GM18870 (cell line): ENCODE results near the gene STOML2.
A peak's percentile ranks its signal among the peaks of the same experiment; 100 is the strongest.
"Not testable (repeated sequence)": the region's sequence is repeated elsewhere in the genome, so short reads cannot be mapped to it uniquely, and the experiment has no call there.

Source experiments
- ATAC-seq: cut with Tn5 transposase; IDR thresholded peaks from one replicate; pipeline ENCODE4 v1.9.1; 2021; ENCODE audit warnings: moderate library complexity; ENCODE audit not compliant: unreplicated experiment

The STOML2 gene, protein sequence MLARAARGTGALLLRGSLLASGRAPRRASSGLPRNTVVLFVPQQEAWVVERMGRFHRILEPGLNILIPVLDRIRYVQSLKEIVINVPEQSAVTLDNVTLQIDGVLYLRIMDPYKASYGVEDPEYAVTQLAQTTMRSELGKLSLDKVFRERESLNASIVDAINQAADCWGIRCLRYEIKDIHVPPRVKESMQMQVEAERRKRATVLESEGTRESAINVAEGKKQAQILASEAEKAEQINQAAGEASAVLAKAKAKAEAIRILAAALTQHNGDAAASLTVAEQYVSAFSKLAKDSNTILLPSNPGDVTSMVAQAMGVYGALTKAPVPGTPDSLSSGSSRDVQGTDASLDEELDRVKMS

DNA sequence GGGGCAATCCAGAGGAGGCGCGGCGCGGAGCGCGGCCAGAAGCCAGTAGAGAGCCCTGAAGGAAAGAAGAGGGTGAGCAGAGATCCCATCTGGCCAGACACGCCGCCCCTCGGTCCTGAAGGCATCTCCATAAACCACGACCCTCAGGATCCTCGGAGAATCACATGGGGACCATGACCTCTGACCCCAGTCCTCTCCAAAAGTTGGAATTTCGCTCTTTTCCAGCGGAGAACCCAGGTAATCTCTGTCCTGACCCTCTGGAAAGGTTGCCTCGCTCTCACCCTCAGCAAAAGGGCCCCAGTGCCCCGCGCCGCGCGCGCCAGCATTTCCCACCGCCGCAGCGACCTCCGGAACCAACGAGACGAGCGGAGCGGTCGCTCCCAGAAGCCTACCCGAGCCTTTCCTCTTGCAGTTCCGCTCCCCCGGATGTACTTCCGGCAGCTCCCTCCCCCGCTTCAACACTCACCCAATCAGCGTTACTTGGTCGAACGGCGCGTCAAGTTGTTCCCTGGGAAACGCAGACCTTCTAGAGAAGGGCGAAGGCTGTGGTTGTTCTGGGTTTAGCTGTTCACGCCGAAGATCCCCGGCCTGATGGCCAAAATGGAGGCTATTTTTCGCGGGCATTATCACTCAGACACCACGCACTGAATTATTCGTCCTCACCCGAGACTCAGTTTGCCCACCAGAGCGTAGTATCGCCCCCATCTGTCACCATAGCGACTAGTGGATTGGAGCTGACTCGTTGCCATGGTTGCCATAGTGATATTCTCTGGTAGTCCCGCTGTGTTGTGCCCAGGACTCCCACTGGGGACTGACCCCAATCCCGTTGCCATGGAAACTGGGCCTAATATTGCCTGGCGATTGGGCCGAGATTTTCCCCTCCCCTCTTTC lies at the start of gene STOML2:
STOML2 (minus strand) TSS at position 363 of the 891 bp plus-strand sequence; CDS start at position 326, 37 bp downstream.
- peak; percentile 81 for ATAC-seq

DNA sequence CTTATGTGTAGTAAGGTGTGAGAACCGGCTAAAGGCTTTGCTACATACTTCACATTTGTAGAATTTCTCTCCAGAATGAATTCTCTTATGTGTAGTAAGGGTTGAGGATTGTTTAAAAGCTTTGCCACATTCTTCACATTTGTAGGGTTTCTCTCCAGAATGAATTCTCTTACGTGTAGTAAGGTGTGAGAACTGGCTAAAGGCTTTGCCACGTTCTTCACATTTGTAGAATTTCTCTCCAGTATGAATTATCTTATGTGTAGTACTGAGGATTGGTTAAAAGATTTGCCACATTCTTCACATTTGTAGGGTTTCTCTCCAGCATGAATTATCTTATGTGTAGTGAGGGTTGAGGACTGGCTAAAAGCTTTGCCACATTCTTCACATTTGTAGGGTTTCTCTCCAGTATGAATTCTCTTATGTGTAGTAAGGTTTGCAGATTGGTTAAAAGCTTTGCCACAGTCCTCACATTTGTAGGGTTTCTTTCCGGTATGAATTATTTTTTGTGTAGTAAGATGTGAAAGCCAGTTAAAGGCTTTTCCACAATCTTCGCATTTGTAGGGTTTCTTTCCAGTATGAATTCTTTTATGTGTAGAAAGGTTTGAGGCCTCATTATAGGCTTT lies 45.1 kb upstream of the STOML2 start:
- not testable (repeated sequence) for ATAC-seq

DNA sequence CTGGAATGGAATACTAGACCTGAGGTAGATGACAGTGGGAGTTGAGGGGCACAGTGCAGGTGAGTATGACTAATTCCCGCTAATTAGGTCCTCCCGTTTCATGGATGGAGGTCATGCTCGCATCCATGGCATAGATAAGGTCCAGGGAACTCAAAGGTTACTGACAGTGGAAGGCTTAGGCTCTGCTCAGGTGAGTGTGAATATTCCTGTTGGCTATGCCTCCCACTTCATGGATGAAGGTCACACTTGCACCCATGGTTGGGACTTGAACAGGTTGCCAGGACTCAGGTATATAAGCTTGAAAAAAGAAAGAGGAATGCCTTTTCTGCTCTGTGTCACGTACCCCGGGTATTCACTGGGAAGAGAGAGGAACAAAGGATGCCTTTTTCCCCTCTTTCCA lies 39.1 kb upstream of the STOML2 start:
- ATAC-seq = no peak

DNA sequence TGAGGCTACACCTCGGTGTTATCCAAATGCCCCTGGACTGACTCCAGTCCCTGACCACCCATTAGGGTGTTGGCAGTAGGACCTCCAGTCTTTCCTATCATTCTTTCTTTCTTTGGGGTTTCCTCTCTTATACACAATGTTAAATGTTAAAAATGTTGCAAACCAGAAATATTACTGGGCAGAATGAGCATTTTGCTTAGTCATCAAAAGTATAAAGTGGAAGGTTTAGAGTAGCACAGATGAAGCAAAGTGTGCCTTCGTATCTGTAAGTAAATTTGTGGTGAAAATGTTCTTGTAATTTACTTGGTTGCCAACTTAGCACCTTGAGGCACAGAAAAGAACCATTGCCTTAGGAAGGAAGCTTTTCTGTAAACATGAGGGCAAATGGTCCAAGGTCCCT lies 37.2 kb upstream of the STOML2 start:
- no peak for ATAC-seq

DNA sequence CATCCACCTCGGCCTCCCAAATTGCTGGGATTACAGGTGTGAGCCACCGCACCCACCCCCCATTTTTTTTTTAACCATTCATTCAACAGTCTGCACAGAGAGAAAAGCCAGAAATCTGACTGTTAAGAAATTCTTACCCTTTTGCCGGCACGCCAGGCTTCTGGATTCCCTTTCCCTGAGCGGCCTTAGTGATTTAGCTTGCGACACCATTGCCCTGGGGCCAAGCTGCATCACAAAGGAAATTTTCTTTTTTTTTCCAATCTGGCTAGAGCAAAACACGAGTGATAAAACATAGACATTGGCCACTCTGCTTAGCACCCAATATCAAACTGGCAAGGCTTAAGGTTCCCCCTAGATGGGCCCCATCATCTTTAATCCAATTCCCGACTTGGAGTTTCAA lies 33.9 kb upstream of the STOML2 start:
- no peak for ATAC-seq

DNA sequence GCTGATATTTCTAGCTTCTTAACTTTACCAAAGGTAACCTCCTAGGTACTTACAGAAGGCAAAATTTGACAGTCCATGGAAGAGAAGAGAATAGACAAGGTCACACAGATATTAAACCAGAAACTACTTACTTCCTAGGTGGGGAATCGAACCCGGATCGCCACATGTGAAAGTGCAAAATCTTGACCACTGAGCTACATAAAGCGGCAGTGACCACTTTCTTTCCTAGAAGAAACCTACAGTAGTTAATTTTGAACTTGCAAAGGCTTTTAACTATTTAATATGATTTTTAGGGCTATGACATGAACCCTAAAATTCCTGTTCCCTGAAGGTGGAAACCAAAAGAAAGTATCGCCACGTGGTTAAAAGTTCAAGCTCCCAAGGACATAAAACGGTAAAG lies 33.1 kb upstream of the STOML2 start:
- no peak for ATAC-seq

DNA sequence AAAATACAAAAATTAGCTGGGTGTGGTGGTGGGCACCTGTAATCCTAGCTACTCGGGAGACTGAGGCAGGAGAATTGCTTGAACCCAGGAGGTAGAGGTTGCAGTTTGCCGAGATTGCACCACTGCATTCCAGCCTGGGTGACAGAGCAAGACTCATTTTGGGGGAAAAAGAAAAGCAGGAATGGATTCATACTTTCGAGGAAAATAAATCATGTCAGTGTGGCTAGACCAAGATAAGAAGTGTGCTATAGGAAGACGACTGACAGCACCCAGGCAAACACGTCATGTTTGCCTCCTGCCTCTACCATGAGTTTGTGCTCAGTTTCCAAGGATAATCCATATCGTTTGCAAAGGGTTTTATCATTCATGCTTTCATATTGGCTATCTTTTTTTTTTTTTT lies 32.0 kb upstream of the STOML2 start:
- ATAC-seq = no peak

DNA sequence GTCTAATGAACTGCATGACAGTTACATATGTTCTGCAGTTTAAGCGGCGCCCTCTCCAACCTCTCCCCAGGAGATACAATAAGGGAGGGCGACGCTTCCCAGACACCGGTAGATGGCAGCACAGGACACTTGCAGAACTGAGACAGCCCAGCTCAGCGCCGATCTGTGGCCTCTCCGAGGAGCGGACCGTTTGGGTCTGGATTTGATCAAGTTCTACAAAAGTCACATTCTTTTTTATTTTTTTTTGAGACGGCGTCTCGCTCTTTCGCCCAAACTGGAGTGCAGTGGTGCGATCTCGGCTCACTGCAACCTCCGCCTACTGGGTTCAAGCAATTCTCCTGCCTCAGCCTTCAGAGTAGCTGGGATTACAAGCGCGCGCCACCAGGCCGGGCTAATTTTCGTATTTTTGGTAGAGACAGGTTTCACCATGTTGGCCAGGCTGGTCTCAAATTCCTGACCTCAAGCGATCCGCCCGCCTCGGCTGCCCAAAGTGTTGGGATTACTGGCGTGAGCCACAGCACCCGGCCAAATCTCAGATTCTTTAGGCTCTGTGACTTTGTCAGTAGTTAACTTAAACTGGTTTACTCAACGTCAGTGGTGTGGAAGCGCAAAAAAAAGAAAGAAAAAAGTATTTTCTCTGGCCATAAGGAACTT lies 14.1 kb upstream of the STOML2 start:
- ATAC-seq = peak; percentile 44

DNA sequence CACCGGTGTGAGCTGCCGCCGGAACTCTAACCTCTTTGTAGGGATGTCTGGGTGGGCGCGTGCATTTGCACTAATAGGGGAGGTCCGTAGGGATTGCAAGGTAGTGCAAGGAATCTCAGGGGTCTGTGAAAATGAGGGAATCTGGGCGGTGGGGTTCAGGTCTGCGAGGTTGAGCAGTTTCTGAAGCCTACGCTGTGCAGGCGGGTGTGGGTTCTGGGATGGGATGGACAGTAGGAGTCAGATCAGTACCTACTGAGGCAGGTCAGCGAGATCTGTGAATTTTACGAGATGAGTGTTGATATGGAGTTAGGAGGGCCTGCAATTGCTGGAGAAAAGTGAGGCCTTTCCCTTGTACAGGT lies 13.6 kb upstream of the STOML2 start:
- ATAC-seq = no peak

DNA sequence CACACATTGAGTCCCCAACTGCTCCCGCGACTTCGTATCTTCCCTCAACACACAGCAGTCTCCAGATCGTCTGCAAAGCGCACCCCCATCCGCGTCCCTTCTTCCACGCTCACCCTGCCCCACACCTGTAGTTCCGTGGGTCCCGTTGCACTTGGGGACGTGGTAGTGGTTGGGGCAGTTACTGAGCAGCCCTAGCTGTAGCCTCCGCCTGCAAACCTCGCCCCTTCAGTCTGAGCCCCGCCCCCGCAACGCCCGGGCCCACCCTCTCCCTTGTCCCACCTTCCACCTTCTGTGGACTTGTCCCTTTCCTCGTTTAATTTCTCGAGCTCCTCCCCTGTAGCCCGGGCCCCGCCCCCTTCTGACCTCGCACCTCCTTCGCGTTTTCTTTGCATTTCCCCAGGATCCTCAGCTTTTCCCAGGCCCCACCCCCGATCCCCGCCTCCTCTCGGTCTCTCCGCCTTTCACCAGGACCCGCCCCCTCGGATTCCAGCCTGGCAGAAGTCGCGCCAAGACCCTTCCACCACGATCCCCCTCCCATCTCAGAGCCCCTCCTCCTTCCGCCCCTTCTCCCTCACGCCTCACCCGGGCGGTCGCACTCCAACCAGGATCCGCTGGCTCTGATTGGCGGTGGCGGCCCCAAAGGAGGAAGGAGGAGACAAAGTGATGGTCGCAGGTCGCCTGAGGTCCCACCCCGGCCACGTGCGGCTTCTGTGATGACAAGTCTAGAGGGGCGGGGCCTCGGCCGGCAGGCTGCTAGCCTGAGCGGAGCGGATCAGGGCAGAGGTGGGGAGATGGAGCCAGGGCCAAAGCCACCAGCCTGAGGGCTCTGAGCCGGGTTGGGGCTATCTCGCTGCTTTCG lies 13.0 kb upstream of the STOML2 start, which contains the start of gene ATOSB:
ATOSB (minus strand) TSS at position 183 of the 859 bp plus-strand sequence. CDS start 7,588 bp downstream, outside the sequence.
- ATAC-seq = peak; percentile 38

DNA sequence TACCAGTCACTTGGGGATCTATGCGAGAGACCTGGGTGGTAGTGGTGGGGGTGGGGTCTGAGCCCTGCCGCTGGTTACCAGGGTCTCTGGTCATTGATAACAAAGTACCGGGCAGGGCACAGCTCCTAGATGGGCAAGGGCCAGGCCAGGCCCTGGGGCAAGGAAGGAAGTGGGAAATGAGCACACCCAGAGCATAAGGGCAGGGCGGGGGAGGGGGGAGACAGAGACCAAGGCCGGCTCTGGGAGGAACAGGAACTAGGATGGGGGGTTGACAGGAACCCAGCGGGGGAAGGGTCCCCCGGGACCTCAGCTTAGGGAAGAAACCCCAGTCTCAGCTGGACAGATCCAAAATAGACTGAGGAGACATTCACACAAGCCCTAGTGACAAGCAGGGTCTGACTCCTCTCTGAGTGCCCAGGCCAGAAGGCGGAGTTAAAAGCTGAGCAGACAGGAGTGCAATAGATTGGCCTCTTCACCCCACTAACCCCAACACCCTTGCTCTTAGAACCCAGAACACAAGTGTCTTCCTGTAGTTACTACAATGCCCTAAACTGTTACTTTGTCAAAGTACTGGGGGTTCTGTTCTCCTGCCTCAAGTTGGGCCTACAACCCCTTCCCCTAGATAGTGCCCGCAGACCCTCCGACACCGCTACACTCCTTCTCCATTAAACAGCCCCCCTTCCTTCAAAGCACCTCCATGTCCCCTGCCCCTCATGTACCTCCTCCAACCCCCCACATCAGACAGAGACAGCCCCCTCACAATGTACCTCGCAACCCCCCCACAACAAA lies 12.1 kb upstream of the STOML2 start:
- ATAC-seq = no peak

DNA sequence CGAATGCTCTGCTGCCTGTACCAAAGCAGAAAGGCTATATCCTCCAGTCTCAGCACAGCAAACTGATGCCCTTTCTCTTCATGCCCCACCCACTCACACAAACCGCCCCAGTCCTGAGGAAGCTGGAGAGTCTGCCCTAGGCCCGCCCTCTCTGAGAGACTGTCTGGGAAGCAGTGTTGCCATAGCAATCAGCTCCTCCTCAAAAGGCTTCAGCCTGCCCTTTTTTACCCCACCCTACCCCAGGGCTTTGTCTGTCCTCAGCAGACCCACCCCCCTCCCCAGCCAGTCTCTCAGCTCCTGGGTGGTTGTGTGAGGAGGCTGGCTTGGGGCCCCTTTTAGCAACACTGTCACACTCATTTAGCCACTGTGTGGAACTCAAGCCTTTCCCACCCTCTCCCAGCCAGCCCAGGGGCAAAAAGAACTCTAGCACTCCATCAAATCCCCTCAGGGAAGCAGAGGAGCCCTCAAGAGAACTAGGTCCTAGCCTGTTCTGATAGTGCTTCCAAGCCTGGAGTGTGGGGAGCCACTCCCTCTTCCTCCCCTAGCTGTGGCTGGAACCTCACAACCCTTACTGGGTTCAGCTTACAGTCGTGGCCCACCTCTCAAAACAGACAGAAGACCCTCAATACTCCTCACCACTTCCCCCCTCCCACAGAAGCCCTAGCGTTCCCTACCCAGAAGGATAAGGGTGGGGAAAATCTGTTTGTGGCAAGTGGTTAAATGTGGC lies 11.3 kb upstream of the STOML2 start:
- no peak for ATAC-seq

DNA sequence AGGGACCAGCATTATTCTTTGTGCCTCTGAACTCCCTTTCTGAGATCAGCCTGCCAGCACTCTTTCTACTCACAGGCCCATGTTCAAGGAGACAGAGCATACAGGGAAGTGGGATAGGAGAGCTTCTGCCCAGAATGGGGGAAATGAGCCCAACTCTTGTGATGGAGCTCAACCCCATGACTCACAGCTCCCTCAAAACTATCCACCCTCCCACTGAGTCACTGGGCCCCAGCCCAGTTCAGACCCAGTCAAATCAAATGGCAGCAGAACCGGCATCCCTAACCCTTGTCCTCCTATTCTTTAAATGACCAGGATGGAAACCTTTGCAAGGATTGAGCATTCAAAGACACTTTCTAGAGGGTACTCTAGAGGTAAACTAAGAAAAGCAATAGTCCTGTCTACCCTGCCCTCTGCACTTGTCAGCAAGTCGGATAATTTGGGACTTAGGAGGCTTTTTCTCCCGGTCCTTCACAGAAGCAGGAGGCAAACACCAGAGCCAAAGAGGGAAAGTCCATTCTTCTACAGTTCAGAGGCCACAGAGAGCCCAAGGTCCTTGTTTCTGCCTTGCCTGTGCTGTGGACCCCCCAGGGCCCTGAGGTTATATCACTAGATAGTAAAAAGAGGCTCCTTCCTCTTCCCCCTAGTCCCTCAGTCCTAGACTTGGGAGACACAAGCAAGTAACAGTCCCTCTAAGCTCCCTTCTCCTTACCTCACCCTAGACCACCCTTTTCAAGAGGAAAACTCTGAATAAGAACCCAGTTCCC lies 9.5 kb upstream of the STOML2 start:
- no peak for ATAC-seq

DNA sequence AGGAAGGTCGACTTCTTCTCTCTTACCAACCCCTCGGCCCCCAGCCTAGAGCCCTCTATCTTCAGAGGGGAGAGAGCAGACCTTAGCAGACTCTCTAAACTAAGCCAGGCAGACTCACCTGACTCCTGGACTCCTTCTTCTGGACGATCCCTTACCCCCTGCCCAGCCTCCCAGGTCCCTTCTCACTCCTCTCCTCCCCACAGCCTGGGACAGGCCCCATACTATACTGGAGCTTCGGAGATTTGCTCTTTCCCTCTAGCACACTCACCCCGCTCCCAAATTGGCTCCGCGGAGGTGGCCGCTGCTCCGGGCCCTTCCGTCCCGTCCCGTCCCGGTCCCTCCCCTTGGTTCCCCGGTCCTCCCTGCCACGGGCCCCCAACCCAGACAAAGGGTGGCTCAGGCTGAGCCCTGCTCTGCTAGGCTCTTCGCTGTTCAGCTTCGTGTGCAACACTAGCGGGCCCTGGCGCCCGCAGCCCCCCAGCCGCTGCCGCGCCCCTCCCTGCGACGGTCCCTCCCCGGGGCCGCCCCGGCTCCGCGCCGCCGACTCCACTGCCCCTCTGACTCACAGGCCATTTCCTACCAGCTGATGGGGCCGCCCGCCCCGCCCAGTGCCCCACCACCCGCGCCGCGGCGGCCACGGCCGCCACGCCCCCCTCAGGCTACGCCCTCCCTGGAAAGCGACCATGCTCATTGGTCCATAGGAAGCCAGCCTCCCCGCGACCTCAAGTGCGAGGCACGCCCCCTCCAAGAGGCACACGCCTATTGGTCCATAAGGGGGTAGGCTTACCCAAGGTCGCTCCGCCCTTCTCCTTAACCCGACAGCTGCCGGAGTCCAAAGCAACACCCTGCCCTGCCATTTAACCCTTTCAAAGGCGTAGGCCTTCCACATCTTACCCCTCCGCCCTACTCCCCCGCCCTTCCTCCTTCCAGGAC lies 8.3 kb upstream of the STOML2 start:
- peak; percentile 62 for ATAC-seq

DNA sequence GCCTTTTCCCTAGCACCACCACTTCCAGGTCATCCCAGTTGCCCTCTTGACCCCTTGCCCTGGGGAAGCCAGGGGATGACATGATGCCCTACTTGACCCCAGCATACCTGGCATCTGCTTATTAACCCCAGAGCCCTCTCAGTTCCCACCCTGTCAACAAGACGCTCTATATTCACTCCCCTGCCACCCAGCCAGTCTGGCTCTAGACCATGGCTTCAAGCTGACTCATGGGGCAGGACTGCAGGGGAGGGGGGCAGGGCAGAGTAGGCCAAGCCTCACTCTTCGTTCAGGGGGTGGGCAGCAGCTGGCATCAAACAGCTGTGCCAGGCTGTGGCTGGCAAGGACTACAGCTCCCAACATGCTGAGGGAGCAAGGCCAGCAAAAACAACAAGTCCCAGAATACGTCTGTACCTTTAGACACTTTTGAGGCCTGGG lies 7.4 kb upstream of the STOML2 start:
- no peak for ATAC-seq

DNA sequence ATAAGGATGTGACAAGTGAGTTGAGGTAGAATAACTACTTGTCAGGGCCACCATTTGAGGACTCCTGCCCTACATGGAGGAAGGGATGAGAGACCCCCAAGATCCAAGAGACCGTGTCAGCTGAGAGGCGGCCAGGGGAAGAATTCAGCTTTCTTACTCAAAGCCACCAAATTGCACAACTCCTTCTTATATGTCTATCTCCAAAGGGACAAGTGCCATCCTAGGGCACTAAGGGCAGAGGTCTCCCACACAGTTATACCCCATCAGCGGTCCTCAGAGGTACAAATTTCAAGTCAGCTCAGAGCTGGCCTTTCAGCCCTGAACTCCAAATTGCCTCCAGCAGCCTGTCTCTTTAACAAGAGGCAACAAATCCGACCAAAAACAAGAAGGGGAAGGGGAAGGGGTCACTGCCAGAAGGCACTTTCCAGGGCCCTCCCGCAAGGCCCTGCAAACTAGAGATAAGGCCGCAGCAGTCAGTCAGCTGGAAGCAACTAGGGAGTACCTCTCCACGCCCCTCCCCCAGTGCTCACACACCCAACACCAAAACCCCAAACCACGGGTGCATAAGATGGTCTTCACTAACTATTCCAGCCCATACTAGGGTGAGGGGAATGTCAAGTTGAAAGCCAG lies 6.1 kb upstream of the STOML2 start:
- no peak for ATAC-seq
